ENCODE results near the gene EHBP1L1.

The EHBP1L1 gene

GRCh38 chr11:65576867-65577755, 1.3 kb downstream of the EHBP1L1 start:
- H3K4ac ChIP-seq (ENCODE audit: low read depth in 1 of 2, low read length in 2 of 2) = peak overlapping the region; percentile 10 to 46
- H3K4me1 ChIP-seq (ENCODE audit: control insufficient read depth, insufficient read depth, low read depth, low read length) = peaks cover 41% of the 10 kb centered on the region
- H3K4me2 ChIP-seq (ENCODE audit: low read length, poor library complexity, severe bottlenecking) = peak overlapping the region; percentile 62
- peak overlapping the region; percentile 85 for H4K91ac ChIP-seq (ENCODE audit: low read length)
- peak overlapping the region; percentile 45 for H2AK5ac ChIP-seq (ENCODE audit: low read length, severe bottlenecking)
- H2AFZ ChIP-seq (ENCODE audit: low read depth, low read length) = no peak overlapping the region
- peak overlapping the region in 1 of 2 experiments; percentile 8 for H3K14ac ChIP-seq (ENCODE audit: low read length in 2 of 2)
- peak overlapping the region; percentile 12 to 89 for H3K4me3 ChIP-seq (ENCODE audit: insufficient read depth in 1 of 2, low read depth in 1 of 2, low read length in 2 of 2)
- H2BK15ac ChIP-seq (ENCODE audit: low read depth, poor library complexity, severe bottlenecking) = peak overlapping the region; percentile 38
- H3K9ac ChIP-seq (ENCODE audit: low read length) = peak overlapping the region; percentile 90
- H3K27me3 ChIP-seq (ENCODE audit: control insufficient read depth in 1 of 2, insufficient read depth in 1 of 2, low read length in 2 of 2) = no peaks in the 10 kb centered on the region
- H3K27ac ChIP-seq (ENCODE audit: low read length, poor library complexity, severe bottlenecking) = peak overlapping the region; percentile 62
- H4K8ac ChIP-seq (ENCODE audit: low read length) = peak overlapping the region; percentile 21
- peak overlapping the region; percentile 64 to 71 for H3K18ac ChIP-seq (ENCODE audit: low read depth in 1 of 2, low read length in 2 of 2)
- DNase-seq = peak; percentile 78
- H3K36me3 ChIP-seq (ENCODE audit: control insufficient read depth in 1 of 2, insufficient read depth in 2 of 2, low read depth in 1 of 2, low read length in 2 of 2) = peaks cover 34 to 41% of the 10 kb centered on the region in 2 experiments
- H2BK5ac ChIP-seq (ENCODE audit: low read depth, low read length, poor library complexity, severe bottlenecking) = no peak overlapping the region
- H2BK120ac ChIP-seq (ENCODE audit: low read depth, low read length) = peak overlapping the region; percentile 69
- H3K23ac ChIP-seq (ENCODE audit: low read length in 2 of 2) = no peak overlapping the region
- WGBS = 53% methylated on average over 16 of the region's 18 CpGs
- peaks cover 21% of the 10 kb centered on the region for H3K79me1 ChIP-seq (replicated peaks; ENCODE audit: low read length, poor library complexity, severe bottlenecking)
- peak overlapping the region; percentile 51 to 70 for H2BK12ac ChIP-seq (ENCODE audit: low read length in 2 of 2)
- H3K9me3 ChIP-seq (ENCODE audit: control insufficient read depth, low read length) = no peaks in the 10 kb centered on the region

DNA sequence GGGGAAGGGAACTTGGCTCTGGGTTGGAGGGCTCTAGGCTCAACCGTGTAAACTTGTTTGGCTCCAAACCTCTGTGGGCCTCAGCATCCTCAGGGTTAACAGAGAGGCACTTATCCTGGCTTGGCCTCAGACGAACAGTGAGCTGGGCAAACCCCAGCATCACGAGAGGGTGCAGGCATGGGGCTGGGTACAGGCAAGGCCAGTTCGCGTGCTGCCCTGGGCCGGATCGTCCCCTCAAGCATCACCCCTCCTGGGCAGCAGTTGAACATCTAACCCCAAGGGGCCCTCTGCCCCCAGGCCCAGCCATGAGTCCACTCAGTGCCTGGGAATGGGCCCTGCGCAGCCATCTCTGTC, 1.9 kb downstream of the EHBP1L1 start:
- peaks cover 21% of the 10 kb centered on the region for H3K79me1 ChIP-seq (replicated peaks; ENCODE audit: low read length, poor library complexity, severe bottlenecking)
- WGBS = 72% methylated on average over 8 of the region's 8 CpGs
- peak overlapping the region; percentile 43 for H3K27ac ChIP-seq (ENCODE audit: low read length, poor library complexity, severe bottlenecking)
- H3K4me2 ChIP-seq (ENCODE audit: low read length, poor library complexity, severe bottlenecking) = peak overlapping the region; percentile 51
- peak overlapping the region; percentile 10 to 46 for H3K4ac ChIP-seq (ENCODE audit: low read depth in 1 of 2, low read length in 2 of 2)
- H2BK12ac ChIP-seq (ENCODE audit: low read length in 2 of 2) = peak overlapping the region; percentile 38 to 70
- peak overlapping the region in 1 of 2 experiments; percentile 89 for H3K4me3 ChIP-seq (ENCODE audit: insufficient read depth in 1 of 2, low read depth in 1 of 2, low read length in 2 of 2)
- H3K14ac ChIP-seq (ENCODE audit: low read length in 2 of 2) = no peak overlapping the region
- DNase-seq = no peak
- peaks cover 41% of the 10 kb centered on the region for H3K4me1 ChIP-seq (ENCODE audit: control insufficient read depth, insufficient read depth, low read depth, low read length)
- no peak overlapping the region for H3K23ac ChIP-seq (ENCODE audit: low read length in 2 of 2)
- peaks cover 39 to 45% of the 10 kb centered on the region in 2 experiments for H3K36me3 ChIP-seq (ENCODE audit: control insufficient read depth in 1 of 2, insufficient read depth in 2 of 2, low read depth in 1 of 2, low read length in 2 of 2)
- H4K8ac ChIP-seq (ENCODE audit: low read length) = peak overlapping the region; percentile 45
- peak overlapping the region; percentile 90 for H3K9ac ChIP-seq (ENCODE audit: low read length)
- H2BK120ac ChIP-seq (ENCODE audit: low read depth, low read length) = no peak overlapping the region
- peak overlapping the region; percentile 45 for H2AK5ac ChIP-seq (ENCODE audit: low read length, severe bottlenecking)
- peak overlapping the region; percentile 62 for H4K91ac ChIP-seq (ENCODE audit: low read length)
- no peaks in the 10 kb centered on the region for H3K9me3 ChIP-seq (ENCODE audit: control insufficient read depth, low read length)
- H2BK15ac ChIP-seq (ENCODE audit: low read depth, poor library complexity, severe bottlenecking) = peak overlapping the region; percentile 50
- H3K18ac ChIP-seq (ENCODE audit: low read depth in 1 of 2, low read length in 2 of 2) = peak overlapping the region; percentile 64 to 71
- no peak overlapping the region for H2BK5ac ChIP-seq (ENCODE audit: low read depth, low read length, poor library complexity, severe bottlenecking)
- H2AFZ ChIP-seq (ENCODE audit: low read depth, low read length) = no peak overlapping the region
- no peaks in the 10 kb centered on the region for H3K27me3 ChIP-seq (ENCODE audit: control insufficient read depth in 1 of 2, insufficient read depth in 1 of 2, low read length in 2 of 2)

DNA sequence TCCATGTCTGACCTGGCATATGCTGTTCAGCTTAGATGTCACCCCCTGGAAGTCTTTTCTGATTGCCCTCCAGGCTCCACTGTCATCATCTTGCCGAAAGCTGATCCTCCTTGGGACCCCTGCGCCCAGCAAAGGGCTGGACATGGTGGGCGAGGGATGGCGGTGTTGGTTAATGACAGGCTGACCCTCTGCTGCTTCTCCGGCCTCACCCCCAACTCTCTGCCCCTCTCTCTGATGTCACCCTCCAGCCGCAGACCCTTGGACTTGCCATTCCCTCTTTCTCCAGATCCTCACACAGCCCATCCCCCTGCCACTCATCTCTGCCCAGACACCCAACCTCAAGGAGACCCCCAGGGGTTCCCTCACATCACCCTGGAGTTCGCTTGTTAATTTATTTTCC, 2.3 kb downstream of the EHBP1L1 start:
- H2BK120ac ChIP-seq (ENCODE audit: low read depth, low read length) = no peak overlapping the region
- H3K79me1 ChIP-seq (replicated peaks; ENCODE audit: low read length, poor library complexity, severe bottlenecking) = peaks cover 21% of the 10 kb centered on the region
- H3K18ac ChIP-seq (ENCODE audit: low read depth in 1 of 2, low read length in 2 of 2) = peak overlapping the region in 1 of 2 experiments; percentile 71
- H4K8ac ChIP-seq (ENCODE audit: low read length) = peak overlapping the region; percentile 45
- no peak overlapping the region for H2AK5ac ChIP-seq (ENCODE audit: low read length, severe bottlenecking)
- no peak overlapping the region for H3K4me2 ChIP-seq (ENCODE audit: low read length, poor library complexity, severe bottlenecking)
- H2BK5ac ChIP-seq (ENCODE audit: low read depth, low read length, poor library complexity, severe bottlenecking) = no peak overlapping the region
- DNase-seq = no peak
- no peak overlapping the region for H3K14ac ChIP-seq (ENCODE audit: low read length in 2 of 2)
- peak overlapping the region in 1 of 2 experiments; percentile 89 for H3K4me3 ChIP-seq (ENCODE audit: insufficient read depth in 1 of 2, low read depth in 1 of 2, low read length in 2 of 2)
- peak overlapping the region; percentile 62 for H4K91ac ChIP-seq (ENCODE audit: low read length)
- no peak overlapping the region for H3K4ac ChIP-seq (ENCODE audit: low read depth in 1 of 2, low read length in 2 of 2)
- WGBS = 92% methylated on average over 7 of the region's 7 CpGs
- H3K36me3 ChIP-seq (ENCODE audit: control insufficient read depth in 1 of 2, insufficient read depth in 2 of 2, low read depth in 1 of 2, low read length in 2 of 2) = peaks cover 43 to 44% of the 10 kb centered on the region in 2 experiments
- no peak overlapping the region for H2BK15ac ChIP-seq (ENCODE audit: low read depth, poor library complexity, severe bottlenecking)
- peak overlapping the region; percentile 90 for H3K9ac ChIP-seq (ENCODE audit: low read length)
- H3K27me3 ChIP-seq (ENCODE audit: control insufficient read depth in 1 of 2, insufficient read depth in 1 of 2, low read length in 2 of 2) = no peaks in the 10 kb centered on the region
- peaks cover 39% of the 10 kb centered on the region for H3K4me1 ChIP-seq (ENCODE audit: control insufficient read depth, insufficient read depth, low read depth, low read length)
- no peaks in the 10 kb centered on the region for H3K9me3 ChIP-seq (ENCODE audit: control insufficient read depth, low read length)
- H3K23ac ChIP-seq (ENCODE audit: low read length in 2 of 2) = peak overlapping the region in 1 of 2 experiments; percentile 11
- H2AFZ ChIP-seq (ENCODE audit: low read depth, low read length) = no peak overlapping the region
- H3K27ac ChIP-seq (ENCODE audit: low read length, poor library complexity, severe bottlenecking) = no peak overlapping the region
- H2BK12ac ChIP-seq (ENCODE audit: low read length in 2 of 2) = peak overlapping the region in 1 of 2 experiments; percentile 70

DNA sequence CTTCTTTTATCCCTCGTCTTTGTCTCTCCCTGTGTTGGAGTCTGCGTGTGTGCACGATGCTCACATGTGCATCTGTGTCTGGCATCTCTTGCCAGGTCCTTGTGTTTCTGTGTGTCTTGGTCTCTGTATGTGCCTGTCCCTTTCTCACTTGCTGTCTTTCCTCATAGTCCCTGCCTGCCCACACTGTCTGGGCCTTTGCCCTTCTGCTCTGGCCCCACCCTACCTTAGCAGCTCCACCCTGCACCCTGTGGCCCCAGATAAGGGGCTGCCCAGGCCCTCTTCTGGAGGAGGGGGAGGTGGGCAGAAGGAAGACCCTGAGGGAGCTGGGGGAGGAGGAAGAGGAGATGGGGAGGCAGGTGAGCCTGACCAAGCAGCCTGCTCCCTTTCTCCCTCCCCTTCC, 2.8 kb downstream of the EHBP1L1 start:
- no peaks in the 10 kb centered on the region for H3K9me3 ChIP-seq (ENCODE audit: control insufficient read depth, low read length)
- peaks cover 34% of the 10 kb centered on the region for H3K4me1 ChIP-seq (ENCODE audit: control insufficient read depth, insufficient read depth, low read depth, low read length)
- H3K23ac ChIP-seq (ENCODE audit: low read length in 2 of 2) = no peak overlapping the region
- no peaks in the 10 kb centered on the region for H3K27me3 ChIP-seq (ENCODE audit: control insufficient read depth in 1 of 2, insufficient read depth in 1 of 2, low read length in 2 of 2)
- peaks cover 41 to 46% of the 10 kb centered on the region in 2 experiments for H3K36me3 ChIP-seq (ENCODE audit: control insufficient read depth in 1 of 2, insufficient read depth in 2 of 2, low read depth in 1 of 2, low read length in 2 of 2)
- H3K14ac ChIP-seq (ENCODE audit: low read length in 2 of 2) = no peak overlapping the region
- no peak overlapping the region for H2BK12ac ChIP-seq (ENCODE audit: low read length in 2 of 2)
- no peak overlapping the region for H3K4ac ChIP-seq (ENCODE audit: low read depth in 1 of 2, low read length in 2 of 2)
- no peak overlapping the region for H3K4me2 ChIP-seq (ENCODE audit: low read length, poor library complexity, severe bottlenecking)
- 90% methylated on average over 3 of the region's 3 CpGs for WGBS
- H2BK120ac ChIP-seq (ENCODE audit: low read depth, low read length) = no peak overlapping the region
- H3K18ac ChIP-seq (ENCODE audit: low read depth in 1 of 2, low read length in 2 of 2) = no peak overlapping the region
- H3K4me3 ChIP-seq (ENCODE audit: insufficient read depth in 1 of 2, low read depth in 1 of 2, low read length in 2 of 2) = no peak overlapping the region
- H3K9ac ChIP-seq (ENCODE audit: low read length) = no peak overlapping the region
- no peak for DNase-seq
- peaks cover 22% of the 10 kb centered on the region for H3K79me1 ChIP-seq (replicated peaks; ENCODE audit: low read length, poor library complexity, severe bottlenecking)
- H2BK5ac ChIP-seq (ENCODE audit: low read depth, low read length, poor library complexity, severe bottlenecking) = no peak overlapping the region
- H2AK5ac ChIP-seq (ENCODE audit: low read length, severe bottlenecking) = no peak overlapping the region
- no peak overlapping the region for H3K27ac ChIP-seq (ENCODE audit: low read length, poor library complexity, severe bottlenecking)
- no peak overlapping the region for H4K8ac ChIP-seq (ENCODE audit: low read length)
- H4K91ac ChIP-seq (ENCODE audit: low read length) = no peak overlapping the region
- H2AFZ ChIP-seq (ENCODE audit: low read depth, low read length) = no peak overlapping the region
- H2BK15ac ChIP-seq (ENCODE audit: low read depth, poor library complexity, severe bottlenecking) = no peak overlapping the region

Measured in mesenchymal stem cell (in vitro differentiated cells and primary cell).